GDM1 (cell line): ENCODE measurements around the gene UBE3B.

Source experiments
- DNase-seq: peaks from one replicate; lab custom pipeline; 2025; lab: John Stamatoyannopoulos, UW

Gene UBE3B

DNA sequence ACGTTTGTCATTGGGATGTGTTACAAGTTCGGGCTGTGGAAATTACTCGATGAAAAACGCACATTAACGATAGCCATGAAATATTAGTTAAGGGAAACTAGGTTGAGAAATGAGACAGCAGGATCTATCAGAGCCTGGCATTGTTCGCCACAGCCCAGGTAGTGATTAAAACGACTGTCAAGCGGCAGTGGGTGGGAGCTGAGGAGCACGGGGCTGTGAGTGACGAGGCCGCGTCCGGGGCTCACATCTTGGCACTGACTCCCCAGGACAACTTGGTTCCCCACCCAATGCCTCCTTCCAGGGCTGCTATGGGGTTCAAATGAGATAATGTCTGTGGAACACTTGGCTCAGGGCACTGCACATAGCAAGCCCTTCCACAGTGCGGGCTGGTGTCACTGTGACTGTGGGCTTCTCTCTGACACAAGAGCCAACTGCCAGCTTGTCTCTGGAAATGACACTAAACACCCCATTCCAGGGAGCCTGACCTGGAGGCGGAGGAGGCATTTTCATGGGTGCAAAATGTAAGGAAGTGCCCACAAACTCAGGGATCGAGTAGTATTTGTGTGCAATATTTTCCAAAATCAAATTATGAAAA is 76.6 kb downstream of the UBE3B start:
- no peak for DNase-seq

GRCh38 chr12:109554761-109555160 is 77.3 kb downstream of the UBE3B start:
- no peak for DNase-seq

DNA sequence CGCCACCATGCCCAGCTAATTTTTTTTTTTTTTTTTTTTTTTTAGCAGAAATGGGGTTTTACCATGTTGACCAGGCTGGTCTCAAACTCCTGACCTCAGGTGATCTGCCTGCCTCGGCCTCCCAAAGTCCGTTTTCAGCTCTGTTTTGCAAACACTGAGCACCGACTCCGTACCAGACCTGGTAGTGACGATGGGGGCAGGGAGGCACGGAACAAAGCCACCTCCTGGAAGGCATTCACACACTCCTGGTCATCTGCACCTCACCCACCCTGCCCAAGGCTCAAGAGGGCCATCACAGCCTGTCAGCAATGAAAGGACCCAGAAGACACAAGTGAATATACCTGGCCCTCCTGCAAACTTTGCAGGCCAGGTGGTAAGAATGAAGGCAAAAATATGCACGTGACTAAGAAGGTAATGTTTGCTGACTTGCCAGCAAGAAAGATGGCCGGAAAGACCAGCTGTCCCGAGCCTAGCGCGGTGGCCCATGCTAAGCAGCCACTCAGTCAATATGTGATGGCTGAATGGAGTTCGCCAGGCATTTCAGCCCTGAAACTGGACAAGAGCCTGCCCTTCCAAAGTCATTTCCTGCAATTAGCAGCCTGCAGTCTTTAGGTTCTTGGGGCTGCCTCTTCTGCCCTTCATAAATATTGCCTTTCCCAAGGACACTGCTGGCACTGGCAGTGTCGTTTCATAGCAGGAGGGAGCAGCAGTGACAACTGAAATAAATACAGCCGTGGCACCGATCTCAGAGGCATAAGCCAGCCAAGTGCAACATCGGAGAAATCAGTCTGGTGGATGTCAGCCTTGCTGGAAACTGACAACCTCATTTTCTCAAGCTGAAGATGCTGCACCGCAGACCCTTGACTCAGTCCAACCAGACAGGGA is 78.2 kb downstream of the UBE3B start:
- DNase-seq, result no peak

DNA sequence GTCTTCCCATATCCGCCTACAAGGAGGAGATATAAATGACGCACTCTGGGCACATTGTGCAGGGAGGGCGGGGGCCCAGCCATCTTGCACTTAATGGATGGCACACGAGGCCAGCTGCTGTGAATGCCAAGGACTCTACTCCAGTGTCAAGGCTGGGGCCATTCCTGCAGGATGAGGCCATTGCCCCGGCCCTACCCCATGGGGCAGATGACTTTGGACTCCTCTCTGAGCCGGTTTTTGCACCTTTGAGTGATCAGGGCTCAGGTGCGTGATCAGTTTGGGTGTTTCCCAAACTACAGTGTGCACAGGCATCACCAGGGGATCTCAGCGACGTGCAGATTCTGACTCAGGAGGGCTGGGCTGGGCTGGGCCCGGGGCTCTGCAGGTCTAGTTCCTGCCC is 79.8 kb downstream of the UBE3B start:
- DNase-seq, result no peak

DNA sequence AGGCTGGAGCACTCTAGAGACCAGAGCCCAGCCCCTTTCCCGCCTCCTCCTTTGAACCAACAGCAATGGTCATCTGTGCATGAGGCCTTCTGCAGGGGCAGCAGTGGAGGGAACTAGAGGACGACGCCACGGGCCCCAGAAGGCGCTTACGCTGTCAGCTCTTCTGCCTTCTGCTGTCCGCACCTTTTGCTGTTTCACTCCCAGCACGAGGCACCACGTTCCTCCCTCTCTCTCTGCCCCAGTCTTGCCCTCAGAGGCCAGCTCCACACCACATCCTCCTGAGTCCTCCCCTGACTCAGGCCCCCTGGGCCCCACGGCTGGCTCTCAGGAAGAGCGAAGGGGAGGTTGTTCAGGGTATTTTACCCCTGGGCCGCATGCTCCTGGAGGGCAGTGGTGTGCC is 80.4 kb downstream of the UBE3B start:
- DNase-seq, result no peak

DNA sequence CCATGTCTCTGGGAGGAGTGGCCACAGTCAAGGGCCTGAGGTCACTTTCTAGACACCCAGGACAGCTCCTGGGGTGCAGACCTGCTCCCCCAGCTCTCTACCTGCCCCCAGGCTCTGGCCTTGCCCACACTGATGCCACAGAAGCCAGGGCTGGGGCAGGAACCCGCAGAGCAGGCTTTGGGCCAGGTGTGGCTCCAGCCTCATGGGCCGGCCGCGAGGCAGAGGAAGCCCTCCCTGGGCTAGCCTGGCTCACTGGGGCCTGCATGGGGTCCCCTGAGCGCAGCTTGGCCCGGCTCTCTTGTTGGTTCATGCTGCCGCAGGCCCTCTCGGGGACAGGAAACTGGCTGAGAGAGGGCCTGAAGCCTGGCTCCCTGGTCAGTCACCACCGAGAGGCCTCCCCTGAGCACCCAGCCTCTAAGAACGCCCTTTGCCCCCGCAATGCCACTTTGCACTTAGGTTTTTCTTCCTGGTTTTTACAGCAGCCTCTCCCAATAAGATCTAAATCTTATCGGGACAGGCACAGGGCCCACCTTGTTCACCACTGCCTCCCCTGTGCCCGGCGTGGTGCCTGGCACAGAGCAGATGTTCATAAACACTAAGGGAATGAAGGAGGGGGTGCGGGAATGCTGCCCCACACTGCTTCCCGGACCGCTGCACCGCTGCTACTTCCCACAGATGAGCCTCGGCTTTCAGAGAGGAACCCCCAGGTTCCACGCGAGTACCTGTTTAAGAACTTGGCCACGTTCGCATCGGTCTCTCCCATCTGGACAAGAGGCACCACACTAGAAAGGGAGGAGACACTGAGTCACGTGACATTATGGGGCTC is 81.2 kb downstream of the UBE3B start:
- no peak for DNase-seq

DNA sequence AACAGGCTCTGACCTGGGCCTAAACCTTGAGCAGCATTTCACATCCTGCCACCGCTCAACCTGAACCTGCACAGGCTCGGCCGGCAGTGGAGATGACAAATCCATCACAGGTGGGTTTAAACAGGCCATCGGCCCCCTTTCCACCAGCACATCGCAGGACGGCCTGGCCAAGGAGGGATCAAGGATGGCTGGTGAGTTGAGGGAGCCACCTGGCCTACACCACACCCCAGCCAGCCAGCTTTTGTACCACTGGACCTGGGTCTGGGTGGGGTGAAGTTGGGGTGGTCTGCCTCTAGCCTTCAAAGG is 81.7 kb downstream of the UBE3B start:
- no peak for DNase-seq

- no peak for DNase-seq
Observed at GRCh38 chr12:109559601-109560000, 82.2 kb downstream of the UBE3B start.

GRCh38 chr12:109560867-109561710 is 83.7 kb downstream of the UBE3B start:
- DNase-seq, result no peak

DNA sequence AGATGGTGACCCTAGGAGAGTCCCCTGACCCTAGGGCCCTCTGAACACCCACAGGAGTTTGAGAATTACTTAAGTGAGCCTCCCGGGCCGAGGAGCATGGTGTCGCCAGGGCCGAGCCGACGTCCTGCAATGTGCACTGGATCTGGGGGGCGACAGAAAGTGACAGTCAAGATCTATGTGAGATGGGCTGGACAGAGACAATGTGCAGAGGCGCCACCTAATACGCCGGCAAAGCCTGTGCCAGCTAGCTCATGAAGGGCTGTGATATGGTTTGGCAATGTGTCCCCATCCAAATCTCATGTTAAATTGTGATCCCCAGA is 84.2 kb downstream of the UBE3B start:
- no peak for DNase-seq

DNA sequence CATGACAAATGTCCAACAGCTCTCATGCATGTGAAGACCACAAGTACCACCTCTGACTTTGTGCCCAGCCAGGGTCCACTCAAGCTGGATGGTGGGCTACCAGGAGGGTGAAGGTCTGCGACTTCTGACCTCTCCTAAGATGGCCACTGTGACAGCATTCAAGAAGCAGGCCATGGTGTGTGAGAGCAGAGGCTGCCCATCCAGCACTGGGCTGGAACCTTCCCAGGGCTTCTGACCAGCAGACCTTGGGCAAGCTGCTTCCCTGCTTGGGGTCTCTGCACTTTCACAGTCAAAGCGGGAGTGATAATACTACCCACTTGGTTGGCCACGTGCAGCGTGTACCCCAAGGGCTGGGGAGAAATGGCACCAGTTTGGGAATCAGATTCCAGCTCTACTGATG is 85.4 kb downstream of the UBE3B start:
- DNase-seq, result no peak

DNA sequence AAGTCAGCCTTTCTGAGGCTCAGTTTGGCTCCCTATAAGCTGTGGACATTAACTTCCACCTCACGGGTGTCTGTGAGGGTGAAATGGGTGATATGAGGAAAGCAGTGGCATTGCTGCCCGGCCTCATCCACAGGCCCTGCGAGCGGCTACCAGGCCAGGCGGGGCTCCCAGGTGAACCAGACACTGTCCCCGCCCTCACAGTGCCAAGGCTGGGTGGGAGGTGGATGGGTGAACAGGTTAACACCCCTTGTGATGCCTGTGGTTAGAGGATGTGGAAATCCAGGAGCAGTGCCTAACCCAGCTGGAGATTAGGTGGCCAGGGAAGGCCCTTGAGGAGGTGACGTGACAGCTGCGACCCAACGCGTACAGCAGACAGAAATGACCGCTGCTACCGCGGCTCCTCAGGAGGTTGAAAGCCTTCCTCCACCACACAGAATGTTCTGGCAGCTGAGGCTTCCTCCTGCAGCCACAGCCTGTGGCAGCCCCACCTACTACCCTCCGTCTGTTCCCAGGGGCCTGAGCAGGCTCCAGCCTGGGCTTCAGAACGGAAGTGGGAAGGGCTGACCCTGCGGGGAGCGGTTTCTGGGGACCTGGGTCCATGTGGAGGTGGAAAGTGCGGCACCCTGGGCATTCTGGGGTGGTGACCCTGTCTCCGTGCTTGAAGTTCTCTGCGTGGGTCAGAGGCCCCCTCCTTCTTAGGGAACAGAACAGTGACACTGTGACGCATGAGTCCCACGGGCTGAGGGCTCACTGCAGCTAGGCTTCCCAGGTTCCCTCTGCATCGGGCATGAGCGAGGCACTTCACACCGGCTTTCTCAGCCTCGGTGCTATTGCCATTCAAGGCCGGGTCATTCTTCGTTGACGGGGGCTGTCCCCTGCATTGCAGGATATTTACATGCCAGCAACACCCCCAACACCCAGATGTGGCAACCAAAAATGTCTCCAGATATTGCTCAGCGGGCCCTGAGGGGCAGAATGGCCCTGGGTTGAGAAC is 86.2 kb downstream of the UBE3B start:
- no peak for DNase-seq

DNA sequence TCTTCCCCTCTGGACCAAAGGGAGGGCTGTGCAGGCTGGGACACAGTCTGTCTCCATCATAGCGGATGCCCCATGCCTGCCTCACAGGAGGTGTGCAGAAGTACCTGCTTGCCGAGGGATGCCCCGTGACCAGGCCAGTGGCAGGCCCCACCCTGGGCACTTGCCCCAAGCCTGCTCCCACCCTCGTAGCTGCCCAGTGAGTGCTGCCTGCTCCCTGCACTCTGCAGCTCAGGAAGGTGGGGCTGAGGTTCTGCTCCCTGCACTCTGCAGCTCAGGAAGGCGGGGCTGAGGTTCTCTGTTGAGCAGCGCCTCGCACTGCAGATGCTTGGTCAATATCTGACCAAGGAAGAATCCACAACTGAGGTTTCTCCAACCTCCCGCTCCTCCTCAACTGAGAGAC is 89.0 kb downstream of the UBE3B start:
- DNase-seq, result no peak

DNA sequence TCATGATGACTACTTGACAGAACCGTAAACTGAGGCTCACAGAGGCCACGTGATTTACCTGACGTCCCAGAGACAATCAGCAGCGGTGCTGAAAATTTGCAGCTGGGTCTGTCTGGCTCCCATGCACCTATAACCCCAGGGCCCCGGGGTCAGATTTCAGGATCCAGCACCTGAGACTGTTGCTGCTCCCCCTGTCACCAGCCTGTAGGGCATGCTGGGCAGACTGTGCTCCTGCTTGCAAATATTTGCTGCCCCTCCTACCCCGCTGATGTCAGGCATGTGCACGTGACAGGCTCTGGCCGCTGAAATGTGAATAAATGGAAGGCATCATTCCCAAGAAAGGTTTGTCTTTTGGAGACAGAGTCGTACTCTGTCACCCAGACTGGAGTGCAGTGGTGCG is 89.9 kb downstream of the UBE3B start:
- no peak for DNase-seq

DNA sequence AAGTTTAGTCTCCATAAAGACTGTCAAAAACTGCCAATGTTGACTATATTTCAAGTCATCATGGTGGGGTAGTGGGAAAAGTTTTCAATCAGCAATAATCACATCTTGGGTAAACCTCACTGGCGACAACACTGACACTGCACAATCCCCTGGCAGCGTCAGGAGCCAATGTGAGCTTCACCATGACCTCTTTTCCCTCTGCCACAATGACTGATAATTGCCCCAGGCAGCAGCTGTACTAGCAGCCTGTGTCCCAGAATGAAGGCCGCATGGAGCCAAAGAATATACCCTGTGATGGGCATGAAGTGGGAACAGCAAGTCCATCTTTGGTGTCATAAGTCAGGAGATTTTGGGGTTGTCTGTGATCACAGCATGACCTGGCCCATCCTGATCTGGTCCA is 90.5 kb downstream of the UBE3B start:
- DNase-seq, result no peak

- no peak for DNase-seq
Observed at GRCh38 chr12:109568486-109568885, 91.1 kb downstream of the UBE3B start.

DNA sequence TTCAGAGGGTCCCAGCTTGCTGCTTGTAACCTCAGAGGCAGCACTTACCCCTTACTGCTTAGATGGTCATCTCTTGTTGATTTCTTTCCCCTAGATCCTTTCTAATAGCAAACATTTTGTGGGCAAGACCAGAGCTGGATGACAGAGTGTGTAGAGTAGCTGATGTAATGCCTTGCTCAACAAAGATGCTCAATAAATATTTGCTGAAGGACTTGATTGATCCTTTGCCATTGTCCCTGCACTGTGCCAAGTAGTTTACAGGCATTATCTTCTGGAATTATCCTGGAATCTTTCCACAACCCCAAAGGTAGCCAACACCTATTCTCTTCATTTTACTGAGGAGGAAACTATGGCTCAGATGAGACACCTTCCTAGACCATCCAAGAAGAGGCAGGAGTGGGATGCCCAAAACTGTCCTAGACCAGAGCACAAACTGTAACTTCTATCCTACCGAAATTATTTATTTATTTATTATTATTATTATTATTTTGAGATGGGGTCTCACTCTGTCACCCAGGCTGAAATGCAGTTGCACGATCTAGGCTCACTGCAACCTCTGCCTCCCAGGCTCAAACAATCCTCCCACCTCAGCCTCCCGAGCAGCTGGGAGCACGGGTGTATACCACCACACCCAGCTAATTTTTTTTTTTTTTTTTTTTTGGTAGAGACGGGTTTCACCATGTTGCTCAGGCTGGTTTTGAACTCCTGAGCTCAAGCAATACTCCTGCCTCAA is 94.5 kb downstream of the UBE3B start:
- DNase-seq, result no peak

- no peak for DNase-seq
Observed at GRCh38 chr12:109572506-109572845, 95.0 kb downstream of the UBE3B start.

DNA sequence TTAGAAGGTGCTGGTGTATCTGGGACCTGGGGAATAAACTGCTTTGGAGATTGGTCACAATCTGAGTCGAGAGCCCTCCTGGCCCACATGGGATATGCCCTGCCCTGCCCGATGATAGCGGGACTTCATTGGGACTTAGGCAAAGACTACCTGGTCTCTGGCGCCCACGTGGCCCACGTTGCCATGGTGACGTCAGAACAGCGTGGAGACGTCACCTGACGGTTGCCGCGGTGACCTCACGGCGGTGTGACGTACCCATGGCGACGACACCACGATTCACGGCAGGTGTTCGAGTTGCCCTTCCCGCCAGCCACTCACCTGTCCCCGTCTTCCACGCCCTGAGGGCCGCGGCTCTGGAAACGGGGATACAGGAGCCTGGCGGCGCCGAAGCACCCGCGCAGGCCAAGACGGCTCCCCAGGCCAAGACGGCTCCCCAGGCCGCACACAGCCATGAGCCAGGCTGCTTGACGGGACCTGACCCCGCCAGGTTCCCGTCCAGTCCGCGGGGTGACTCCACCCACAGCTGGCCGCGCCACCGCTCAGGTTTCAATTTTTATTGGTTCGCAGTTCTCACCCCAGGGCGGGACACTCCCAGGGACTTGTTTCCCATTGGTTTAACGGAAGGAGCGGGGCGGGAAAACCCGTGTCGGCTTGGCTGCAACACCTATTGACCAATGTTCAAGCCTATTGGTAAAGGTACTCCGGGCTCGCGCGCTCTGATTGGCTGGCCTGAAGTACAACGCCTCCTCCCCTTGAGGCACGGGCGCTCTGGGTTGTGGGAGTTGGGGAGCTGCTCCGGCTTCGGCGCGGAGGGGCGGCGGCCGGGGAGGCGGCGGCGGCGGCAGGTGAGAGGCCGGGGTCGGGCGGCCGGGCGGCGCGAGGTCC is 95.8 kb downstream of the UBE3B start, which contains the start of the genes MMAB and MVK:
Gene MMAB, minus strand, starts transcription at position 476 of the 885 bp plus-strand sequence. Its CDS starts 24 bp downstream, at position 452.
Gene MVK, plus strand, starts transcription at position 766 of the 885 bp plus-strand sequence. CDS start 1,029 bp downstream, outside the sequence.
- peak; percentile 97 for DNase-seq
